PFSK-1 (cell line): Measurements from ENCODE around the gene PEX5.

ENCODE experiments used
- POLR2AphosphoS5 ChIP-seq: IDR thresholded peaks from 2 replicates; pipeline ENCODE4 v1.6.1; 2012; ENCODE audit warnings: low read depth, mild to moderate bottlenecking, control low read depth, low read length, moderate library complexity
- REST ChIP-seq, 2 experiments: IDR thresholded peaks; 2 replicates each; pipeline versions ENCODE4 v1.6.1 to v1.8.0; 2011 to 2012; ENCODE audit warnings: low read depth in 2 of 2, low read length in 2 of 2, control low read depth in 1 of 2, inconsistent platforms in 1 of 2, mild to moderate bottlenecking in 1 of 2, moderate library complexity in 1 of 2; ENCODE audit not compliant: insufficient read depth in 1 of 2
- SIN3A ChIP-seq: IDR thresholded peaks from 2 replicates; pipeline ENCODE4 v1.6.1; 2012; ENCODE audit warnings: mild to moderate bottlenecking, low read length, moderate library complexity, borderline replicate concordance; ENCODE audit not compliant: insufficient read depth
- TAF1 ChIP-seq: IDR thresholded peaks from 2 replicates; pipeline ENCODE4 v1.6.1; 2012; ENCODE audit warnings: low read length, control low read depth, borderline replicate concordance; ENCODE audit not compliant: insufficient read depth

GRCh38 chr12:7190268-7191055 is 976 bp downstream of the PEX5 start:
- TF ChIP-seq REST (IDR thresholded peaks at IDR 0.05; ENCODE audit: insufficient read depth in 1 of 2, low read depth in 2 of 2, low read length in 2 of 2), result no peak
- no peak for TF ChIP-seq SIN3A
- no peak for TF ChIP-seq POLR2AphosphoS5
- no peak for TF ChIP-seq TAF1
